Fibroblast of gingiva (primary cell): Measurements from ENCODE around the gene PDCD2.
"Not testable (repeated sequence)": the region's sequence is repeated elsewhere in the genome, so short reads cannot be mapped to it uniquely, and the experiment has no call there.

ENCODE experiments used
- DNase-seq: peaks from one replicate; pipeline ENCODE4 v3.0.0-alpha.2; 2011; ENCODE audit warnings: low read depth

PDCD2 gene

DNA sequence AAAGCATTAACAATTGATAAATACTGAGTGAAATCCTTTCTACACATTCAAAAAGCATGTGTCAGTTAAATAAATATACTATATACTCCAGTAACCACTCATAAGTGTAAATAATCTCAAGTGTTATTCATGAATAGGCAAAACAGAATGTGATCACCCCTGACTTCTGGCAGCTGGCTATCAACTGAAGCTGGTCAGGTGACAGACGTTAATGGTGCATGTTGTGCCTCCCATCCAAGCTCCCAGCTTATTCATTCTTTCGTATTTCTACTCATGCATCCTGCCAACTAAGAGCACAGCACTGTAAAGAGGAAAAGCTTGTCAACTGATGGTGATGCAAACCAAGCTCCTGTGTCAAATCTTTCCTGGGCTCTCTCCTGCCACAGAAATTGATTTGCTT lies 39.0 kb downstream of the PDCD2 start:
- no peak for DNase-seq

DNA sequence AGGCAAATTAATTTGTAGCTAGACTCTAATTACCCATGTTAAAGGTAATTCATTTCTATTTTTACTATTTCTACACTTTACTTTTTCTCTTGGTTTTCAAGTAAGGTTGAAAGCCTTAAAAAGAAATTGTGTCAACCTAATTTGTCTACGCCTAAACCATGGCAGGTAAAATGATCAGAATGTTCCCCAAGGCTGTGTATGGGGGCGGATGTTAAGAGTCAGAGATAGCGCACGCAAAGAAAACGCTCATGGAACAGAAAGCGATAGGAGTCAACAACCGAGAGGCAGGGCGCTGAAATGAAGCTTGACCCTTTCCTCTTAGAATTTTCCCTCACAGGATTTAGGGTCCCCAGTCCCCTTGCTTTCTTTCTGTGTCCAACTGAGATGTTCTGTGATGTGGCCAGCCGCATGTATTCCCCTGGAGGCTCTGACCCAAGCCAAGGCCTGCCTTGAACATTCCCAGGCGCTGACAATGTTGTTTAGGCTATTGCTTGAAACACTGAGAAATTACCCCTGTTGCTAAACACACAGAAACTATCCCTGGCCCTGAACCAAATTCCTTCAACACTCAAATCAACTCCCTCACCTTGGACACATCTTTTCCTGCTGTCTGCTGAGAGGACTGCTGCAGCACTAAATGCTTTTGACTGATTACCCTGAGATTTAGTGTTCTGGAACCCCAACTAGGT lies 42.3 kb downstream of the PDCD2 start:
- DNase-seq: peak; percentile 23

DNA sequence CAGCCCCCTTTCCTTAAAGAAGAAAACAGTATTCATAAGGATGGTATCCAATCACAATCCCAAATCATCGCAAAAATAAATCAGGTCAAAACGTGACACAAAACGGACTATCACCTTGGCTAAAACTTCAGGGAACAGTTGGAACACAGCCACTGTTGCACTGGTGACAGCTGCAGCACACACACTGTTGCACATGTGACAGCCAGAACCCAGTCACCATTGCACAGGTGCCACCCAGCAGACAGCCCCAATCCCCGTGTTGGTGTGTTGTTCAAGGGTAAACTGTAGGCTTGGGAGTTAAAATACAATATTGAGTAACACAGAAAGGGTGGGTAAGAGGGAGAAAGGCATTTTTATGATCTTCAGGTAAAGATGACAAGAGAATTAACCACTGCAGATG lies 47.1 kb downstream of the PDCD2 start:
- no peak for DNase-seq

DNA sequence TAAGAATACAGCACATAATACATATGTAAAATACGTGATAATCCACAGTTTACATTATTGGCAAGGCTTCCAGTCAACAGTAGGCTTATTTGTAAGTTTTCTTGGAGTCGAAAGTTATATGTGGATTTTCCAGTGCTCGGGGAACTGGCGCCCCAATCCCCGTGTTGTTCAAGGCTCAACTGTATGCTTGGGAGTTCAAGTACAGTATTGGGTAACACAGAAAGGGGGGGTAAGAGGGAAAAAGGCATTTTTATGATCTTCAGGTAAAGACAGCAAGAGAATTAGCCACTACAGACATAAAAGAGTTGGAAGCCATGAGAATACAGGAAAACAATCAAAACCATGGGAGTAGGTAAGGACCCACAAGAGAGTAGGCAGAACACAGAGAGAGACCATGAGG lies 47.8 kb downstream of the PDCD2 start:
- DNase-seq: no peak

DNA sequence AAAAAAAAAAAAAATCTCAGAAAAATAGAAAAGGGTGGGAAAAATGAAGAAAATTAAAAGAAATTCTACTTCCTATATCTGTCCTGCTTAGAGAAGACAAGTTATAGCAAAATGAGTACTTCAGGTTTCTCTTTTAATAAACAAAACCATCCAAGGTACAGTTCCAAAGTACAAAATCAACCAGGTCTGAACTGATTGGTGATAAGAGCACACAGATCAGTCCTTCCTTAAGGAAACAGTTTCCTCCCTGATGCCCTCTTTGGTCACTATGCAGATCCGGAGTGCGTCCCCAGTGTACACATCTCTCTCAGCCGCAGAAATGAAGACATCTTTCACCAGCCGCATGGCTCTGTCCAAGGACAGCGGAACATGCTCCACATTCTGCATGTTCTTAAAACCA lies 49.4 kb downstream of the PDCD2 start:
- no peak for DNase-seq

DNA sequence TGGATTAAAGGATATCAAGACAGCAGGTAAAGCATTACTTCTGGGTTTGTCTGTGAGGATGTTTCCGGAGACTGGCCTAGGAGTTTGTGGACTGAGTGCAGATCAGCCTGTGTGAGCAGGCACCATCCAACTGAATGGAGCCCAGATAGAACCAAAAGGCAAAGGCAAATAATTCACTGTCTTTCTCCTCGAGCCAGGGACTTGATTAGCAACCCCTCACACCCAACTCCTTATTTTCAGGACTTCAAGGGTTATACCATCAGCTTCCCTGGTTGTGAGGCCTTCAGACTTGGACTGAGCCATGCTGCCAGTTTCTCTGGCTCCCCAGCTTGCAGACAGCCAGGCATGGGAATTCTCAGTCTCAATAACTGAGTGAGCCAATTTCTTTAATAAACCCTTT lies 50.6 kb downstream of the PDCD2 start:
- DNase-seq: no peak

DNA sequence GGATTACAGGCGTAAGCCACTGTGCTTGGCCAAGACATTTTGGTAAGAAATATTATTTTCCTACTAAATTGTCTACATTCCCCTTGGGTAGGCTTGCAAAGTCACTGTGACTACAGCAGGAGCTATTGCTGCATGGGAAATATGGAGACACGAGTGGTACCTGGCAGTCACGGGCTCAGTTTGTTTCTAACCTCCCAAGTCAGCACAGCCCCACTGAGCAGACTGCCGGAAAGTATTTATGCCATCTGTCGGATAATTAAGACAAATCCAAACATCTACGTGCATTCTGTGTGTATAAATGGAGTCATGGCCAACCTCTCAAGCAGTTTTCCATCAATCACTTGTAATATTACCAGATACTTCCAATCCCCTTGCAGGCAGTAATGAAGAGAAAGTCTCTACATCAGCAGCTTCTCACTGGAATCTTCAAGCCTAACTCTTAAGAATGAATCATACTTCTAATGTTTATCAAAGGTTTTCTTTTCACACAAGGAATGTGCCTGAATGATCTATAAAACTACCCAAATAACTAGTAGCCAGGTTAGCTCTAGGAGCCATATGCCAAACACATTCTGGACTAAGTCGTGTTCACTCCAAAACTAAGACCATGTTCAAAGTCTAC lies 51.5 kb downstream of the PDCD2 start:
- DNase-seq: no peak

DNA sequence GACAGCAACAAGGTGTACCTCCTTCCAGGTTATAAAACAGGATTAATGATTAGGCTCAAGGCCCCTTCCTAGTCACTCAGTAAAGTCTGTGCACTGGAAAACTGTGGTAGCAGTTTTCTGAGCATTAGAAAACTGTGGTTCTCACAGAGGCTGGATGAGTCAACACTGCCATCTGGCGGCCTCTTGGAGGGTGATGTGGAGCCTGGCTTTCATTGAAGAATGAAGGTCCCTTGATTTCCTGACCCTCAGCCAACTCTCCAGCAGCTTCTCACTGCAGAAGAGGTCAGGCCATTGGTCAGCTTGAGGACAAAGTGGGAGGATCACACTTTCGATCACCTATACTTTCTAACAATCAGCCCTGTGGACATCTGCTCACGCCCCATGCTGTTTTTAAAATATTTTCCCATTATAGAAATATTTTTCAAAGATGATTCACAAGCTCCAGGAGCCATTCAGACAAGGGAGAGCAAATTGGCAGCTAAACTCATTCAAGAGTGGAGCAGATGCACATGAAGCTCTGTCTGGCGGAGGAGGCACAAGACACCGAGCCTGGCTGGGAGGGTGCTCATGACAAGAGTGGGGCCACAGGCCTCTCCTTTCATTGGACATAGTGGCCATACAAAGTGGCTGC lies 54.5 kb downstream of the PDCD2 start:
- peak; percentile 63 for DNase-seq

DNA sequence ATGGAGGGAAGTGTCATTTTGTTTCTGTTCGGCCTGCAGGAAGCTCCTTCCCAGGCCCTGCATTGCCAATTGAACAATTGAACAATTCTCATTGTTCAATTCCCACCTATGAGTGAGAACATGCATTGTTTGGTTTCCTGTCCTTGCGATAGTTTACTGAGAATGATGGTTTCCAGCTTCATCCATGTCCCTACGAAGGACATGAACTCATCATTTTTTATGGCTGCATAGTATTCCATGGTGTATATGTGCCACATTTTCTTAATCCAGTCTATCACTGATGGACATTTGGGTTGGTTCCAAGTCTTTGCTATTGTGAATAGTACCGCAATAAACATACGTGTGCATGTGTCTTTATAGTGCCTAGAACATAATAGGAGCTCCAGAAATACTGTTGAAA lies 56.4 kb downstream of the PDCD2 start:
- DNase-seq: not testable (repeated sequence)

DNA sequence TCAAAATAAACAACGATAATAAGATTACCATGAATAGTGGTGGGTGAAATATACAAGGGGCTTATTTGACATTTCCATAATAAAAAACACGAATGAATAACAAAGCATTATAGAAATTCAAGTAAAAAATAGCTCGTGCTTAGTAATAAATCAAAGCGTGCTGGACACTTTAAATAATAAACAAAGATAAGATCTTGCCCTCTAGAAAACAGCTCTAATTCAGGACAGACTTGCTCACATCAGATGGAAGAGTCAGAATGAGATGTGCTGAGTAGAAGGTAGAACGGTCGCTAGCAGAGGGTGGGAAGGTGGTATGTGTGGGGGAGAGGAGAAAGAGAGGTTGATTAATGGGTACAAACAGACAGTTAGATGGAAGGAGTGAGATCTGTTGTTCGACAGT lies 58.6 kb downstream of the PDCD2 start:
- DNase-seq: no peak
